OCI-LY3 (cell line): ENCODE measurements around the gene UTP3.
"Not testable (repeated sequence)": the region's sequence is repeated elsewhere in the genome, so short reads cannot be mapped to it uniquely, and the experiment has no call there.

Experiments
- H2AFZ ChIP-seq: fragments of 200-600, 300-600 bp; shearing (Covaris generic); 2 replicates; pipeline ENCODE4 v1.6.0; 2014; ENCODE audit warnings: antibody characterized with exemption, low read depth, low read length
- H3K27ac ChIP-seq: fragments of 200-600, 300-600 bp; sonication (generic); 2 replicates; pipeline ENCODE4 v1.5.1; 2014; ENCODE audit warnings: mild to moderate bottlenecking, low read length, moderate library complexity, mixed read lengths
- H3K27me3 ChIP-seq: fragments of 200-600, 300-600 bp; sonication (generic); 2 replicates; pipeline ENCODE4 v1.6.1; 2014; ENCODE audit warnings: low read depth, low read length, mixed read lengths
- H3K36me3 ChIP-seq: fragments of 200-600, 300-600 bp; sonication (generic); replicated peaks from 2 replicates; pipeline ENCODE3; 2014; ENCODE audit warnings: low read depth, low read length, mixed read lengths
- H3K4me1 ChIP-seq: fragments of 300-600, 200-600 bp; sonication (generic); 2 replicates; pipeline ENCODE4 v1.6.1; 2014; ENCODE audit warnings: low read length, mixed read lengths
- H3K4me2 ChIP-seq: fragments of 200-600, 300-600 bp; sonication (generic); 2 replicates; pipeline ENCODE4 v1.6.1; 2014; ENCODE audit warnings: low read length, mixed read lengths
- H3K4me3 ChIP-seq: fragments of 300-600, 200-600 bp; sonication (generic); 2 replicates; pipeline ENCODE4 v1.5.1; 2014; ENCODE audit warnings: antibody characterized with exemption, mild to moderate bottlenecking, low read length, moderate library complexity
- H3K79me2 ChIP-seq: fragments of 300-600, 200-600 bp; shearing (Covaris generic); 2 replicates; pipeline ENCODE4 v1.6.1; 2014; ENCODE audit warnings: mild to moderate bottlenecking, low read length, mixed read lengths
- H3K9ac ChIP-seq: fragments of 300-600, 200-600 bp; shearing (Covaris generic); 2 replicates; pipeline ENCODE4 v1.6.0; 2014; ENCODE audit warnings: mild to moderate bottlenecking, low read length, moderate library complexity
- H3K9me3 ChIP-seq: fragments of 200-600, 300-600 bp; shearing (Covaris generic); 2 replicates; pipeline ENCODE4 v1.6.1; 2014; ENCODE audit warnings: low read length, mixed read lengths; ENCODE audit not compliant: insufficient read depth
- H4K20me1 ChIP-seq: fragments of 200-600, 300-600 bp; sonication (generic); 2 replicates; pipeline ENCODE4 v1.6.1; 2016; ENCODE audit warnings: low read length, mixed read lengths; ENCODE audit not compliant: insufficient read depth
- EZH2phosphoT487 ChIP-seq: fragments of 200-600 bp; shearing (Covaris generic); IDR thresholded peaks from 2 replicates; pipeline ENCODE4 v1.6.1; 2018; ENCODE audit warnings: antibody characterized with exemption, mixed run types, low read depth
- TF ChIP-seq, protein P1 (sequence below): fragments of 200-600, 300-600 bp; sonication (generic); IDR thresholded peaks from 2 replicates; pipeline ENCODE4 v1.5.1; 2014; ENCODE audit warnings: antibody characterized with exemption, low read length, low read depth

UTP3 gene

DNA sequence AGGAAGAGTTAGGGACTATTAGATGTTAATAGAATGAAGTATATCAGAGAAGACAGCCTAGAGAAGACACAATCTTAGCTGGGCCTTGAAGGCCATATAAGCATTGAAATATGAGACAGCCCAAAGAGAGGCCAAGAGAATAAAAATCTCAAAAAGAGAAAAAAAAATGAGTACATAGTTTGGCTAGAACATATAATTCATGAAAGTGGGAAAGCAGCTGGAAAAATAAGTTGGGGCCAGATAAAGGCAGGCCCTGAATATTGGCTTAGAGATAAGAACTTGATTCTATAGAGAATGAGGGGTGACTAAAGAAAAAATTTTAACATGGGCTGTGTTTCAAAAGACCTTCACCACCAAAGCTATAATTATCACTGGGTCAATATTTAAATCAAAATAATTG, 7.4 kb upstream of the UTP3 start:
- Histone ChIP-seq H3K9ac (no peak overlapping the region), H4K20me1 (no peaks in the 10 kb centered on the region), H3K27me3 (no peaks in the 10 kb centered on the region), H3K4me2 (no peak overlapping the region), H3K4me3 (no peak overlapping the region), H3K79me2 (no peaks in the 10 kb centered on the region), H3K36me3 (no peaks in the 10 kb centered on the region), H3K4me1 (peaks cover 50% of the 10 kb centered on the region), H2AFZ (no peak overlapping the region), H3K27ac (no peak overlapping the region; the same call in 1 of the 2 replicates), H3K9me3 (no peaks in the 10 kb centered on the region)
- no peak for TF ChIP-seq EZH2phosphoT487
- TF ChIP-seq, protein P1, sequence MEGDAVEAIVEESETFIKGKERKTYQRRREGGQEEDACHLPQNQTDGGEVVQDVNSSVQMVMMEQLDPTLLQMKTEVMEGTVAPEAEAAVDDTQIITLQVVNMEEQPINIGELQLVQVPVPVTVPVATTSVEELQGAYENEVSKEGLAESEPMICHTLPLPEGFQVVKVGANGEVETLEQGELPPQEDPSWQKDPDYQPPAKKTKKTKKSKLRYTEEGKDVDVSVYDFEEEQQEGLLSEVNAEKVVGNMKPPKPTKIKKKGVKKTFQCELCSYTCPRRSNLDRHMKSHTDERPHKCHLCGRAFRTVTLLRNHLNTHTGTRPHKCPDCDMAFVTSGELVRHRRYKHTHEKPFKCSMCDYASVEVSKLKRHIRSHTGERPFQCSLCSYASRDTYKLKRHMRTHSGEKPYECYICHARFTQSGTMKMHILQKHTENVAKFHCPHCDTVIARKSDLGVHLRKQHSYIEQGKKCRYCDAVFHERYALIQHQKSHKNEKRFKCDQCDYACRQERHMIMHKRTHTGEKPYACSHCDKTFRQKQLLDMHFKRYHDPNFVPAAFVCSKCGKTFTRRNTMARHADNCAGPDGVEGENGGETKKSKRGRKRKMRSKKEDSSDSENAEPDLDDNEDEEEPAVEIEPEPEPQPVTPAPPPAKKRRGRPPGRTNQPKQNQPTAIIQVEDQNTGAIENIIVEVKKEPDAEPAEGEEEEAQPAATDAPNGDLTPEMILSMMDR = no peak

DNA sequence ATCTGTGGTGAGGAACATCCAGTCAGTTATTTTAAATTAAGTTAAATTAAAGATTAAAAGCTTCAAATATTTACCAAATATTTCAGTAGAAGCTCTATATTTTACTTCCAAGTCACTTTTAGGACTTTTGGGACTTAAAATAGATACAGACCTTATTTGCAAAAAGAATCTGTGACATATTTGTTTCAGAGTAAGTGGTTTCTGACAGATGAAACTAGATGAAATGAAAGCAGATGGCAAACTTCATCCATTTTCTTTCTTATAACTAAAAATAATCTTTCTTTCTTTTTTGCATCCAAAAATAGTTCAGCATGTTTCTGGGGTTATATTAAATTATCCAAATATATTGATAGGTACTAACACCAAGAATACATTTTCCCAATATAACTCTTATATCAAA, 6.6 kb upstream of the UTP3 start:
- H3K4me2 ChIP-seq = no peak overlapping the region
- H3K79me2 ChIP-seq = no peaks in the 10 kb centered on the region
- no peak overlapping the region; the same call in 1 of the 2 replicates for H3K27ac ChIP-seq
- TF ChIP-seq, protein P1 = no peak
- TF ChIP-seq EZH2phosphoT487 = no peak
- H4K20me1 ChIP-seq = no peaks in the 10 kb centered on the region
- H2AFZ ChIP-seq = no peak overlapping the region
- no peaks in the 10 kb centered on the region for H3K9me3 ChIP-seq
- no peak overlapping the region for H3K9ac ChIP-seq
- H3K27me3 ChIP-seq = no peaks in the 10 kb centered on the region
- no peaks in the 10 kb centered on the region for H3K36me3 ChIP-seq
- H3K4me3 ChIP-seq = no peak overlapping the region
- peaks cover 42% of the 10 kb centered on the region for H3K4me1 ChIP-seq

DNA sequence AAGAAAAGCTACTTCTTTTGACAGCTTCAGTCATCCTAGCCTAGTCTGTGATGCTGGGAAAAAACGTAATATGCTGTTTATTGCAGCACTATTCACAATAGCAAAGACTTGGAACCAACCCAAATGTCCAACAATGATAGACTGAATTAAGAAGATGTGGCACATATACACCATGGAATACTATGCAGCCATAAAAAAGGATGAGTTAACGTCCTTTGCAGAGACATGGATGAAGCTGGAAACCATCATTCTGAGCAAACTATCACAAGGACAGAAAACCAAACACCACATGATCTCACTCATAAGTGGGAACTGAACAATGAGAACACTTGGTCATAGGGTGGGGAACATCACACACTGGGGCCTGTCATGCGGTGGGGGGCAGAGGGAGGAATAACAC, 6.2 kb upstream of the UTP3 start:
- peaks cover 38% of the 10 kb centered on the region for H3K4me1 ChIP-seq
- H3K9me3 ChIP-seq, H3K36me3 ChIP-seq, H3K4me2 ChIP-seq, H2AFZ ChIP-seq, H3K4me3 ChIP-seq, H4K20me1 ChIP-seq, H3K79me2 ChIP-seq, H3K27me3 ChIP-seq, H3K9ac ChIP-seq, H3K27ac ChIP-seq: not testable (repeated sequence)

DNA sequence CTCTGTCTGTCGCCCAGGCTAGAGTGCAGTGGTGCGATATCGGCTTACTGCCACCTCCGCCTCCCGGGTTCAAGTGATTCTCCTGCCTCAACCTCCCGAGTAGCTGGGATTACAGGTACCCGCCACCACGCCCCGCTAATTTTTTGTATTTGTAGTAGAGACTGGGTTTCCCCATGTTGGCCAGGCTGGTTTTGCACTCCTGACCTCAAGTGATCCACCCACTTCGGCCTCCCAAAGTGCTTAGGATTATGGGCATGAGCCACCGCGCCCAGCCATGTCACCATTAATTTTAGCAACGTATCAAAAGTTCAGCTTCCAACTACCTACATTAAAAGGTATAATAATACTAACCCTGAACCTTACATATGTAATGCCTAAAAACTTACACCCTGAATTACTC, 940 bp upstream of the UTP3 start:
- Histone ChIP-seq H3K27me3 (no peaks in the 10 kb centered on the region), H3K4me3 (peak overlapping the region; percentile 84), H3K36me3 (peaks cover 5% of the 10 kb centered on the region), H3K27ac (peak overlapping the region; percentile 75), H3K4me1 (peaks cover 15% of the 10 kb centered on the region), H2AFZ (peak overlapping the region; percentile 90), H3K9ac (peak overlapping the region; percentile 90), H4K20me1 (no peaks in the 10 kb centered on the region), H3K4me2 (peak overlapping the region; percentile 86), H3K79me2 (peaks cover 50% of the 10 kb centered on the region), H3K9me3 (no peaks in the 10 kb centered on the region)
- TF ChIP-seq EZH2phosphoT487 = no peak
- TF ChIP-seq, protein P1 = no peak

DNA sequence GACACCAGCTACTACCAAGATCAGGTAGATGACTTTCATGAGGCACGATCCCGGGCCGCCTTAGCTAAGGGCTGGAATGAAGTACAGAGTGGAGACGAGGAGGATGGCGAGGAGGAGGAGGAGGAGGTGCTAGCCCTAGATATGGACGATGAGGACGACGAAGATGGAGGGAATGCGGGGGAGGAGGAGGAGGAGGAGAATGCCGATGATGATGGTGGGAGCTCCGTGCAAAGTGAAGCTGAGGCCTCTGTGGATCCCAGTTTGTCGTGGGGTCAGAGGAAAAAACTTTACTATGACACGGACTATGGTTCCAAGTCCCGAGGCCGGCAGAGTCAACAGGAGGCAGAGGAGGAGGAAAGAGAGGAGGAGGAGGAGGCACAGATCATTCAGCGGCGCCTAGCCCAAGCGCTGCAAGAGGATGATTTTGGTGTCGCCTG, 481 bp downstream of the UTP3 start:
- peak overlapping the region; percentile 86 for H3K4me2 ChIP-seq
- no peaks in the 10 kb centered on the region for H3K27me3 ChIP-seq
- H2AFZ ChIP-seq = peak overlapping the region; percentile 74; the same call in 1 of the 2 replicates
- no peak for TF ChIP-seq EZH2phosphoT487
- no peaks in the 10 kb centered on the region for H4K20me1 ChIP-seq
- peaks cover 56% of the 10 kb centered on the region for H3K79me2 ChIP-seq
- H3K9ac ChIP-seq = peak overlapping the region; percentile 90
- H3K9me3 ChIP-seq = no peaks in the 10 kb centered on the region
- peak overlapping the region; percentile 75 for H3K27ac ChIP-seq
- H3K4me3 ChIP-seq = peak overlapping the region; percentile 84
- peaks cover 10% of the 10 kb centered on the region for H3K36me3 ChIP-seq
- H3K4me1 ChIP-seq = peaks cover 15% of the 10 kb centered on the region
